Measurements from ENCODE around the gene SAMD14. TPM values are rescaled to one million over a fixed set of nuclear protein-coding genes. Genes with fewer than 3 reads are reported as not detected.
A peak's percentile ranks its signal among the peaks of the same experiment; 100 is the strongest.

SAMD14 gene
- total and polyA plus RNA-seq, 2 experiments from 2014 or later: 0.70 to 4.7 TPM

DNA sequence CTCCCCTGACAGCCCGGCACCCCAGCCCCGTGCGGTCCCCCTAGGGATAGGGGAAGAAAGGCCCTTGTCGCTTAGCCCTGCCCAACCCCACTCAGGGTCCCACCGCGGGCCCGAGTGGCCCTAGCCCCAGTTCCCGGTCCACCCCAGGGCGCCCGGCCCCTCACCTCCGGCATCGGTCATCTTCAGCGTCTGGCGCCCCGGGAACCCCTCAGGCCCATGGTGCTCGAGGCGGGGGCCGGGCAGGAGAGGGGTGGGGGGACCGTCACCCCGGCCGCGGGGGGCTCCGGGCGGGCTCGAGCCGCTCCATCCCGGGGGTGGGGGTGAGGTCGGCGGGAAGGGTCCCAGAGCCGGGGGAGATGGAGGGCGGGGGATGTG is 620 bp downstream of the SAMD14 start (continued):
- TF ChIP-seq, protein P1, sequence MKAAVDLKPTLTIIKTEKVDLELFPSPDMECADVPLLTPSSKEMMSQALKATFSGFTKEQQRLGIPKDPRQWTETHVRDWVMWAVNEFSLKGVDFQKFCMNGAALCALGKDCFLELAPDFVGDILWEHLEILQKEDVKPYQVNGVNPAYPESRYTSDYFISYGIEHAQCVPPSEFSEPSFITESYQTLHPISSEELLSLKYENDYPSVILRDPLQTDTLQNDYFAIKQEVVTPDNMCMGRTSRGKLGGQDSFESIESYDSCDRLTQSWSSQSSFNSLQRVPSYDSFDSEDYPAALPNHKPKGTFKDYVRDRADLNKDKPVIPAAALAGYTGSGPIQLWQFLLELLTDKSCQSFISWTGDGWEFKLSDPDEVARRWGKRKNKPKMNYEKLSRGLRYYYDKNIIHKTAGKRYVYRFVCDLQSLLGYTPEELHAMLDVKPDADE (IDR thresholded peaks at IDR 0.05): no peak
- TF ChIP-seq EZH2phosphoT487 (IDR thresholded peaks at IDR 0.05; ENCODE audit: unreplicated experiment): no peak
- no peak for TF ChIP-seq CTCF (conservative IDR thresholded peaks at IDR 0.05; ENCODE audit: low read depth in 2 of 2)
- TF ChIP-seq, protein P2, sequence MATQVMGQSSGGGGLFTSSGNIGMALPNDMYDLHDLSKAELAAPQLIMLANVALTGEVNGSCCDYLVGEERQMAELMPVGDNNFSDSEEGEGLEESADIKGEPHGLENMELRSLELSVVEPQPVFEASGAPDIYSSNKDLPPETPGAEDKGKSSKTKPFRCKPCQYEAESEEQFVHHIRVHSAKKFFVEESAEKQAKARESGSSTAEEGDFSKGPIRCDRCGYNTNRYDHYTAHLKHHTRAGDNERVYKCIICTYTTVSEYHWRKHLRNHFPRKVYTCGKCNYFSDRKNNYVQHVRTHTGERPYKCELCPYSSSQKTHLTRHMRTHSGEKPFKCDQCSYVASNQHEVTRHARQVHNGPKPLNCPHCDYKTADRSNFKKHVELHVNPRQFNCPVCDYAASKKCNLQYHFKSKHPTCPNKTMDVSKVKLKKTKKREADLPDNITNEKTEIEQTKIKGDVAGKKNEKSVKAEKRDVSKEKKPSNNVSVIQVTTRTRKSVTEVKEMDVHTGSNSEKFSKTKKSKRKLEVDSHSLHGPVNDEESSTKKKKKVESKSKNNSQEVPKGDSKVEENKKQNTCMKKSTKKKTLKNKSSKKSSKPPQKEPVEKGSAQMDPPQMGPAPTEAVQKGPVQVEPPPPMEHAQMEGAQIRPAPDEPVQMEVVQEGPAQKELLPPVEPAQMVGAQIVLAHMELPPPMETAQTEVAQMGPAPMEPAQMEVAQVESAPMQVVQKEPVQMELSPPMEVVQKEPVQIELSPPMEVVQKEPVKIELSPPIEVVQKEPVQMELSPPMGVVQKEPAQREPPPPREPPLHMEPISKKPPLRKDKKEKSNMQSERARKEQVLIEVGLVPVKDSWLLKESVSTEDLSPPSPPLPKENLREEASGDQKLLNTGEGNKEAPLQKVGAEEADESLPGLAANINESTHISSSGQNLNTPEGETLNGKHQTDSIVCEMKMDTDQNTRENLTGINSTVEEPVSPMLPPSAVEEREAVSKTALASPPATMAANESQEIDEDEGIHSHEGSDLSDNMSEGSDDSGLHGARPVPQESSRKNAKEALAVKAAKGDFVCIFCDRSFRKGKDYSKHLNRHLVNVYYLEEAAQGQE (IDR thresholded peaks at IDR 0.05; ENCODE audit: unreplicated experiment): no peak
- TF ChIP-seq JUNB (IDR thresholded peaks at IDR 0.05; ENCODE audit: unreplicated experiment): no peak

DNA sequence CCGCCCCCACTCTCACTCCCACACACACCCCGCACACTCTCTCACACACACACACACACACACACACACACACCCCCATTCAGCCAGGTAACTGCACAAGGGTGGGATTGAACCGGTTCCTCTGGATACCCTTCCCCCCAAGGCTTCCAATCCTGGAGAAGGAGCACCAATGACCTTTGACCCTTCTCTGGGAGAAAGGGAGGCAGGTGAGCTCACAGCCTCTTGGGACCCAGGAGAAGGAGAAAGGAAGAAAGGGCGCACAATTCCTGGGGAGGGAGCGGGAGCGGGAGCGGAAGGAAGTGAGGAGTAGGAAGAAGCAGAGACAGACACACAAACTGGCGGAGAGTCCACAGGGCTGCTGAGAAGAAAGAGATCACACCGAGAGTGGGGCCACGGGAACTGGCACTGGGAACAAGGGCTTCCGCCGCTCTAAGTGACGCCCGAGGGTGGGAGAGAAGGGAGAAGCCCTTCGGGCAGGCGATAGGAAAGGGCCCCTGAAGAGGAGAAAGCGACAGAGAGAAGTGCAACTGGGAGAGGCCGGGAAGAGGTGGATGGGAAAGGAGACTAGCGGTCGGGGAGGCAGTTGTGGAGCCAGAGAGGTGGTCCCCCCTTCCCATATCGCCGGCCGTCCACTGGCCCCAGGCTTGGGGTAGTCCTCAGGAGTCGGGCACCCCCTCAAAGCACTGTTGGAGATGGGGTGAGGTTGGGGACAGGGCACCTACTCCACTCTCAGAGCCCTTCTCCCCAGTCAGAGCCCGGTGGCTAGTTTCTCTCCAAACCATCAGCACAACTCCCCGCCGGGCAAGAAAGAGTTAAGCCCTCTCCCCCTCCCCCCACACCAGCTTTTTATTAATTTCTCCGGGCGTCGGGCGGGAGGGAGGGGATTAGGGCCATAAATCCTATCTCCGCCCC is 1.3 kb downstream of the SAMD14 start:
- DNase-seq (ENCODE audit: low spot score) (peak; percentile 93), ATAC-seq (peak; percentile 19)
- Histone ChIP-seq H3F3A (replicated peaks; ENCODE audit: low read depth) (no peaks in the 10 kb centered on the region; the same call in 1 of the 2 replicates), H3K9me2 (ENCODE audit: insufficient read depth) (no peaks in the 10 kb centered on the region), H3K27me3 (ENCODE audit: insufficient read depth) (peaks cover 42% of the 10 kb centered on the region), H4K20me1 (replicated peaks; ENCODE audit: insufficient read depth) (no peaks in the 10 kb centered on the region), H3K4me2 (peak overlapping the region; percentile 82), H3K4me3 (peak overlapping the region; percentile 69), H3K79me2 (replicated peaks; ENCODE audit: insufficient read depth) (no peaks in the 10 kb centered on the region), H2AFZ (peak overlapping the region; percentile 70), H3K27ac (ENCODE audit: low read depth) (no peak overlapping the region), H3K4me1 (ENCODE audit: insufficient read depth) (peaks cover 32% of the 10 kb centered on the region), H3K36me3 (ENCODE audit: insufficient read depth) (no peaks in the 10 kb centered on the region)
- Mint-ChIP-seq H3K27ac (no peak overlapping the region), H3K36me3 (ENCODE audit: low read depth) (no peaks in the 10 kb centered on the region), H3K27me3 (ENCODE audit: insufficient read depth, low read depth, poor library complexity) (peaks cover 37% of the 10 kb centered on the region), H3K4me1 (peaks cover 63% of the 10 kb centered on the region), H3K9me3 (no peaks in the 10 kb centered on the region), H3K4me3 (peak overlapping the region; percentile 91)
- no peak for TF ChIP-seq NANOG (IDR thresholded peaks at IDR 0.05; ENCODE audit: borderline replicate concordance)
- TF ChIP-seq CTCF (conservative IDR thresholded peaks at IDR 0.05; ENCODE audit: low read depth in 2 of 2): no peak
- TF ChIP-seq EZH2 (IDR thresholded peaks at IDR 0.05; ENCODE audit: low read depth, unreplicated experiment): peak; percentile 12

Data from GM23338 (cell line).